HepG2 (cell line): ENCODE results near the gene CSTF1. TPM values are rescaled to one million over a fixed set of nuclear protein-coding genes. Genes with fewer than 3 reads are reported as not detected.

Experiments
- ARID3A ChIP-seq: IDR thresholded peaks from 2 replicates; pipeline ENCODE4 v1.6.1; 2012; ENCODE audit warnings: low read depth, low read length, improper control_type of control experiment
- BRCA1 ChIP-seq: sonication (generic); formaldehyde crosslinking; IDR thresholded peaks from 2 replicates; pipeline ENCODE4 v1.4.0; 2020; ENCODE audit warnings: missing genetic modification reagents
- CSRNP2 ChIP-seq: sonication (generic); formaldehyde crosslinking; conservative IDR thresholded peaks from 2 replicates; pipeline ENCODE4 v1.8.0; 2022; ENCODE audit warnings: low read depth, missing genetic modification reagents
- HDAC2 ChIP-seq: sonication (generic); formaldehyde crosslinking; IDR thresholded peaks from 2 replicates; pipeline ENCODE4 v1.4.0; 2020; ENCODE audit warnings: missing genetic modification reagents
- HNF4A ChIP-seq: sonication (generic); formaldehyde crosslinking; IDR thresholded peaks from 2 replicates; pipeline ENCODE4 v1.4.0; 2020; ENCODE audit warnings: missing genetic modification reagents
- KDM5B ChIP-seq: sonication (generic); formaldehyde crosslinking; IDR thresholded peaks from 2 replicates; pipeline ENCODE4 v1.4.0; 2020; ENCODE audit warnings: missing genetic modification reagents, mild to moderate bottlenecking, borderline replicate concordance
- KLF6 ChIP-seq: IDR thresholded peaks from 2 replicates; pipeline ENCODE4 v1.8.0; 2016; ENCODE audit warnings: missing biosample characterization, missing genetic modification reagents
- MTA1 ChIP-seq: sonication (generic); formaldehyde crosslinking; IDR thresholded peaks from 2 replicates; pipeline ENCODE4 v1.4.0; 2020; ENCODE audit warnings: missing genetic modification reagents, mild to moderate bottlenecking, borderline replicate concordance
- NR1H2 ChIP-seq: sonication (generic); formaldehyde crosslinking; IDR thresholded peaks from 2 replicates; pipeline ENCODE4 v1.8.1; 2022; ENCODE audit warnings: low read depth, missing genetic modification reagents, borderline replicate concordance
- TGIF2 ChIP-seq: IDR thresholded peaks from 2 replicates; pipeline ENCODE4 v1.6.1; 2016; ENCODE audit warnings: control low read depth, missing compliant biosample characterization
- ZBED4 ChIP-seq: sonication (generic); formaldehyde crosslinking; IDR thresholded peaks from 2 replicates; pipeline ENCODE4 v1.4.0; 2020; ENCODE audit warnings: missing genetic modification reagents, borderline replicate concordance
- ZBTB2 ChIP-seq: sonication (generic); formaldehyde crosslinking; IDR thresholded peaks from 2 replicates; pipeline ENCODE4 v1.8.0; 2022; ENCODE audit warnings: low read depth, missing genetic modification reagents
- ZBTB42 ChIP-seq: sonication (generic); formaldehyde crosslinking; IDR thresholded peaks from 2 replicates; pipeline ENCODE4 v1.5.0; 2020; ENCODE audit warnings: mild to moderate bottlenecking, missing genetic modification reagents
- ZNF205 ChIP-seq: IDR thresholded peaks from 2 replicates; pipeline ENCODE4 v1.6.1; 2018; ENCODE audit warnings: missing biosample characterization, missing genetic modification reagents
- ZNF230 ChIP-seq: sonication (generic); formaldehyde crosslinking; IDR thresholded peaks from 2 replicates; pipeline ENCODE4 v1.4.0; 2020; ENCODE audit warnings: mild to moderate bottlenecking, missing genetic modification reagents
- ZNF263 ChIP-seq: sonication (generic); formaldehyde crosslinking; IDR thresholded peaks from 2 replicates; pipeline ENCODE4 v1.4.0; 2020; ENCODE audit warnings: missing genetic modification reagents
- ZNF567 ChIP-seq: sonication (generic); formaldehyde crosslinking; IDR thresholded peaks from 2 replicates; pipeline ENCODE4 v1.8.1; 2023; ENCODE audit warnings: mild to moderate bottlenecking, missing genetic modification reagents, borderline replicate concordance
- ZNF577 ChIP-seq: sonication (generic); formaldehyde crosslinking; IDR thresholded peaks from 2 replicates; pipeline ENCODE4 v1.4.0; 2020; ENCODE audit warnings: mild to moderate bottlenecking, low read depth, missing genetic modification reagents, borderline replicate concordance
- ZNF614 ChIP-seq: IDR thresholded peaks from 2 replicates; pipeline ENCODE4 v1.6.1; 2018; ENCODE audit warnings: missing biosample characterization, missing genetic modification reagents, inconsistent platforms, borderline replicate concordance
- ZNF737 ChIP-seq: sonication (generic); formaldehyde crosslinking; IDR thresholded peaks from 2 replicates; pipeline ENCODE4 v1.5.0; 2020; ENCODE audit warnings: missing genetic modification reagents, mild to moderate bottlenecking, borderline replicate concordance
- ZNF841 ChIP-seq: sonication (generic); formaldehyde crosslinking; IDR thresholded peaks from 2 replicates; pipeline ENCODE4 v1.8.1; 2023; ENCODE audit warnings: missing genetic modification reagents, borderline replicate concordance
- polyA plus RNA-seq, 8 experiments: library from polyadenylated mRNA; depleted of rRNA in 3 of 8; stranded (reverse) in 7 of 8; unstranded in 1 of 8; fragments of >200 nt; fragmentation: Illumina TruSeq in 4 of 8; extraction: Trizol in 4 of 8; gene quantifications; 2 replicates each; pipeline versions ENCODE4 v1.2.1 to v1.2.3, GENCODE V29; 2011 to 2016; ENCODE audit warnings: low read depth in 4 of 8, missing spikeins in 1 of 8, mixed read lengths in 1 of 8; ENCODE audit not compliant: insufficient read depth in 1 of 8
- total RNA-seq, 5 experiments: library from RNA; depleted of rRNA; stranded (reverse); fragments of >200 nt; fragmentation: Illumina TruSeq; extraction: Trizol; gene quantifications; 2 replicates each; pipeline ENCODE4 v1.2.3, GENCODE V29; 2016; ENCODE audit warnings: low read depth in 1 of 5

Gene CSTF1
- total and polyA plus RNA-seq, 2 of the 13 experiments (the other 11 are each of a cell fraction or from before 2014, with no cell fraction given) = 70.9 to 100 TPM

- TF ChIP-seq NR1H2 (CRISPR knock-in tag) = no peak
- TF ChIP-seq KLF6 (CRISPR knock-in tag) = no peak
- TF ChIP-seq ZNF567 = 0 out of 2 replicates have a peak, but pooled peaks have one; percentile 18
- no peak for TF ChIP-seq ZBTB2 (CRISPR knock-in tag)
- no peak; the same call in 1 of the 2 replicates for TF ChIP-seq ZNF230 (CRISPR knock-in tag)
- no peak for TF ChIP-seq BRCA1 (CRISPR knock-in tag)
- TF ChIP-seq HDAC2 (CRISPR knock-in tag) = peak; percentile 14; the same call in 1 of the 2 replicates
- TF ChIP-seq ZNF737 (CRISPR knock-in tag) = 0 out of 2 replicates have a peak, but pooled peaks have one; percentile 30
- no peak for TF ChIP-seq CSRNP2 (CRISPR knock-in tag)
- 0 out of 2 replicates have a peak, but pooled peaks have one; percentile 15 for TF ChIP-seq ZNF205 (CRISPR knock-in tag)
- no peak for TF ChIP-seq ZNF577
- no peak for TF ChIP-seq ZBED4 (CRISPR knock-in tag)
- peak; percentile 73; the same call in 1 of the 2 replicates for TF ChIP-seq ZNF614 (CRISPR knock-in tag)
- peak; percentile 83 for TF ChIP-seq HNF4A
- 0 out of 2 replicates have a peak, but pooled peaks have one; percentile 41 for TF ChIP-seq ZNF841
- TF ChIP-seq TGIF2 = peak; percentile 88; the same call in 1 of the 2 replicates
- no peak for TF ChIP-seq KDM5B (CRISPR knock-in tag)
- no peak for TF ChIP-seq ZBTB42 (CRISPR knock-in tag)
- TF ChIP-seq ARID3A = no peak
- no peak for TF ChIP-seq ZNF263 (CRISPR knock-in tag)
- TF ChIP-seq MTA1 = 0 out of 2 replicates have a peak, but pooled peaks have one; percentile 42
Measured at GRCh38 chr20:56411759-56412472, 19.5 kb downstream of the CSTF1 start, which contains the start of gene CASS4 (continued).
